H1 (cell line): ENCODE data around the gene DCP1B. TPM values are rescaled to one million over a fixed set of nuclear protein-coding genes. Genes with fewer than 3 reads are reported as not detected.

Experiments used
- CTCF ChIP-seq, 3 experiments: IDR thresholded peaks; 1 replicate in 2 of 3; 2 replicates in 1 of 3; pipeline versions ENCODE4 v1.5.1 to v1.6.1; 2011; ENCODE audit warnings: low read length in 3 of 3, mild to moderate bottlenecking in 3 of 3, inconsistent platforms in 2 of 3, low read depth in 1 of 3, moderate library complexity in 1 of 3; ENCODE audit not compliant: insufficient read depth in 1 of 3; ENCODE audit errors: control extremely low read depth in 1 of 3
- EP300 ChIP-seq, 2 experiments: IDR thresholded peaks; 1 replicate in 1 of 2; 2 replicates in 1 of 2; pipeline ENCODE4 v1.6.1; 2011 to 2012; ENCODE audit warnings: low read depth in 2 of 2, low read length in 2 of 2, mild to moderate bottlenecking in 2 of 2, borderline replicate concordance in 1 of 2, inconsistent platforms in 1 of 2, moderate library complexity in 1 of 2
- NRF1 ChIP-seq: IDR thresholded peaks from 2 replicates; pipeline ENCODE4 v1.6.1; 2011; ENCODE audit warnings: mild to moderate bottlenecking, low read depth, low read length, improper control_type of control experiment
- POLR2A ChIP-seq, 2 experiments: IDR thresholded peaks; 1 replicate in 1 of 2; 2 replicates in 1 of 2; pipeline ENCODE4 v1.6.1; 2011; ENCODE audit warnings: low read depth in 2 of 2, low read length in 2 of 2, mild to moderate bottlenecking in 2 of 2; ENCODE audit errors: control extremely low read depth in 1 of 2
- RBBP5 ChIP-seq: IDR thresholded peaks from 2 replicates; pipeline ENCODE4 v1.7.1; 2012; ENCODE audit warnings: low read depth, mild to moderate bottlenecking, inconsistent platforms, low read length, moderate library complexity, borderline replicate concordance
- polyA plus RNA-seq, 7 experiments: library from polyadenylated mRNA; depleted of rRNA in 3 of 7; stranded (reverse) in 5 of 7; unstranded in 2 of 7; fragments of >200 nt in 5 of 7; fragments of 200-250 nt in 2 of 7; gene quantifications; 1 replicate in 5 of 7; 2 replicates in 1 of 7; 4 replicates in 1 of 7; pipeline versions ENCODE4 v1.2.1 to v1.2.3, GENCODE V29; 2011 to 2013; ENCODE audit warnings: missing spikeins in 2 of 7, mixed read lengths in 2 of 7
- total RNA-seq: library from RNA; stranded (reverse); fragmentation: NEBNext Ultra II Directional; extraction: Animal tissue kit (Norgen Biotek cat#: 25700); gene quantifications from 2 replicates; pipeline ENCODE4 v1.2.1, GENCODE V29; 2021

DCP1B gene
- total and polyA plus RNA-seq, 2 of the 8 experiments (the other 6 are each of a cell fraction or from before 2014, with no cell fraction given), result 14.8 to 29.0 TPM

- no peak for TF ChIP-seq CTCF (IDR thresholded peaks at IDR 0.05; ENCODE audit: control extremely low read depth in 1 of 3, insufficient read depth in 1 of 3, low read depth in 1 of 3, low read length in 3 of 3)
- TF ChIP-seq RBBP5, result peak; percentile 99
- no peak for TF ChIP-seq NRF1
- TF ChIP-seq EP300 (IDR thresholded peaks at IDR 0.05; ENCODE audit: borderline replicate concordance in 1 of 2, low read depth in 2 of 2, low read length in 2 of 2), result 0 out of 3 replicates have a peak, but pooled peaks of 1 of the 2 experiments have one; percentile 19
- TF ChIP-seq POLR2A (IDR thresholded peaks at IDR 0.05; ENCODE audit: control extremely low read depth in 1 of 2, low read depth in 2 of 2, low read length in 2 of 2), result peak in 1 of 2 experiments; percentile 80; a peak in 2 of 3 replicates
Measured at GRCh38 chr12:2004113-2004929, at the start of gene DCP1B (continued).
